DMS114 treated with DMSO at 0.1 percent for 48 hours (cell line): ENCODE data around the gene CDKN2B-AS1.

Source experiments
- DNase-seq: peaks from one replicate; lab custom pipeline; 2025; ENCODE audit not compliant: unreplicated experiment; lab: John Stamatoyannopoulos, UW

CDKN2B-AS1 gene

GRCh38 chr9:22079873-22080341, 85.3 kb downstream of the CDKN2B-AS1 start:
- no peak for DNase-seq

- DNase-seq: no peak
These were observed 89.9 kb downstream of the CDKN2B-AS1 start for GRCh38 chr9:22084336-22085035.

- DNase-seq: no peak
These were observed 93.6 kb downstream of the CDKN2B-AS1 start for GRCh38 chr9:22088053-22088716.

- DNase-seq: no peak
These were observed 94.1 kb downstream of the CDKN2B-AS1 start for GRCh38 chr9:22088717-22089061.

- DNase-seq: no peak
These were observed 103.1 kb downstream of the CDKN2B-AS1 start for GRCh38 chr9:22097707-22098106.

- no peak for DNase-seq
These were observed 104.2 kb downstream of the CDKN2B-AS1 start for GRCh38 chr9:22098643-22099332.

GRCh38 chr9:22100626-22101025, 106.0 kb downstream of the CDKN2B-AS1 start:
- DNase-seq: no peak

- DNase-seq: no peak
These were observed 107.8 kb downstream of the CDKN2B-AS1 start for GRCh38 chr9:22102146-22103053.

- DNase-seq: no peak
These were observed 109.3 kb downstream of the CDKN2B-AS1 start for GRCh38 chr9:22103685-22104575.

GRCh38 chr9:22105005-22105722, 110.6 kb downstream of the CDKN2B-AS1 start:
- no peak for DNase-seq

- DNase-seq: no peak
These were observed 112.8 kb downstream of the CDKN2B-AS1 start for GRCh38 chr9:22107202-22108045.

GRCh38 chr9:22108581-22109370, 114.2 kb downstream of the CDKN2B-AS1 start:
- DNase-seq: no peak

- DNase-seq: no peak
These were observed 116.8 kb downstream of the CDKN2B-AS1 start for GRCh38 chr9:22111176-22111953.

GRCh38 chr9:22111954-22112247, 117.3 kb downstream of the CDKN2B-AS1 start:
- DNase-seq: no peak

GRCh38 chr9:22112870-22113821, 118.6 kb downstream of the CDKN2B-AS1 start:
- no peak for DNase-seq

- no peak for DNase-seq
These were observed 120.4 kb downstream of the CDKN2B-AS1 start for GRCh38 chr9:22114956-22115355.
